A673 (cell line): ENCODE data around the gene GLRX3. TPM values are rescaled to one million over a fixed set of nuclear protein-coding genes. Genes with fewer than 3 reads are reported as not detected.

Source experiments
- BruUV-seq: library from RNA; stranded (reverse); fragments of 400-500 nt; replicated peaks from 2 replicates; lab custom pipeline; 2021; lab: Mats Ljungman, UMichigan
- CTCF ChIA-PET: fragments of 300-600 bp; sonication (Branson Sonifier 250); formaldehyde crosslinking; loops from one replicate; lab custom pipeline; 2022; ENCODE audit warnings: antibody characterized with exemption; lab: Charles Lee
- POLR2A ChIA-PET: fragments of 300-600 bp; sonication (Branson Sonifier 250); formaldehyde crosslinking; loops from one replicate; lab custom pipeline; 2022; ENCODE audit warnings: antibody characterized with exemption; ENCODE audit not compliant: low non-redundant PET; lab: Charles Lee
- DNase-seq: peaks from one replicate; pipeline ENCODE4 v3.0.0-alpha.2; 2015; ENCODE audit warnings: low spot score
- H3K27ac ChIP-seq: fragments of 200-600 bp; sonication (generic); 2 replicates; pipeline ENCODE4 v1.5.1; 2016; ENCODE audit warnings: mixed run types, low read depth, mild to moderate bottlenecking, mixed read lengths, antibody characterized with exemption, low read length; ENCODE audit not compliant: poor library complexity, severe bottlenecking
- H3K27me3 ChIP-seq: fragments of 200-600 bp; sonication (generic); replicated peaks from 2 replicates; pipeline ENCODE4 v1.6.1; 2017; ENCODE audit warnings: mixed run types, low read depth, mild to moderate bottlenecking, mixed read lengths, antibody characterized with exemption, low read length; ENCODE audit not compliant: insufficient read depth, poor library complexity
- H3K36me3 ChIP-seq: fragments of 200-600 bp; sonication (generic); 2 replicates; pipeline ENCODE4 v1.6.1; 2016; ENCODE audit warnings: mixed run types, mild to moderate bottlenecking, mixed read lengths, antibody characterized with exemption, low read length; ENCODE audit not compliant: insufficient read depth, poor library complexity, severe bottlenecking
- H3K4me1 ChIP-seq: fragments of 200-600 bp; sonication (generic); 2 replicates; pipeline ENCODE4 v1.6.1; 2017; ENCODE audit warnings: mixed run types, mild to moderate bottlenecking, mixed read lengths, antibody characterized with exemption, low read length; ENCODE audit not compliant: insufficient read depth, poor library complexity, severe bottlenecking
- H3K4me3 ChIP-seq: fragments of 200-600 bp; sonication (generic); 2 replicates; pipeline ENCODE4 v1.5.1; 2016; ENCODE audit warnings: low read depth, mixed run types, mild to moderate bottlenecking, mixed read lengths, low read length; ENCODE audit not compliant: poor library complexity, severe bottlenecking
- H3K9me3 ChIP-seq: fragments of 200-600 bp; sonication (generic); 2 replicates; pipeline ENCODE4 v1.6.1; 2016; ENCODE audit warnings: mixed run types, low read depth, mild to moderate bottlenecking, mixed read lengths, antibody characterized with exemption, low read length; ENCODE audit not compliant: poor library complexity, severe bottlenecking
- CTCF ChIP-seq: fragments of 300-800, 200-600 bp; sonication (generic); conservative IDR thresholded peaks from 2 replicates; pipeline ENCODE4 v1.5.1; 2017; ENCODE audit warnings: low read depth, mild to moderate bottlenecking, antibody characterized with exemption, low read length, moderate library complexity, mixed read lengths
- EZH2 ChIP-seq: fragments of 200-600 bp; sonication (generic); IDR thresholded peaks from 2 replicates; pipeline ENCODE4 v1.6.1; 2017; ENCODE audit warnings: borderline replicate concordance, low read depth, mild to moderate bottlenecking, mixed read lengths, antibody characterized with exemption, low read length; ENCODE audit not compliant: poor library complexity, severe bottlenecking
- intact Hi-C: fragments of 100-400 bp; cut with micrococcal nuclease; formaldehyde crosslinking; loops from one replicate; pipeline ENCODE4 v1.10.0; 2022; ENCODE audit not compliant: unreplicated experiment
- total RNA-seq: library from RNA; stranded (reverse); gene quantifications from 2 replicates; pipeline ENCODE4 v1.2.3, GENCODE V29; 2021

Gene GLRX3
- total RNA-seq, 1 experiment from 2014 or later, result 197 TPM

GRCh38 chr10:130175074-130175473 lies 38.9 kb downstream of the GLRX3 start:
- Histone ChIP-seq H3K4me1 (no peaks in the 10 kb centered on the region), H3K4me3 (no peak overlapping the region), H3K36me3 (peaks cover 16% of the 10 kb centered on the region), H3K27ac (no peak overlapping the region), H3K27me3 (no peaks in the 10 kb centered on the region), H3K9me3 (no peaks in the 10 kb centered on the region)
- DNase-seq, result no peak
- no TSS peak for BruUV-seq
- CTCF ChIA-PET, result no interaction called here
- intact Hi-C loops, result loop anchor here (5.0 to 10.0 kb wide), 2 partner anchors 203 to 1910 kb away; no protein-coding TSS in a partner anchor
- TF ChIP-seq EZH2, result no peak
- no peak for TF ChIP-seq CTCF
- POLR2A ChIA-PET, result no interaction called here

GRCh38 chr10:130177250-130177649 lies 41.1 kb downstream of the GLRX3 start:
- no peaks in the 10 kb centered on the region for H3K9me3 ChIP-seq
- DNase-seq, result no peak
- H3K27me3 ChIP-seq, result no peaks in the 10 kb centered on the region
- no peak for TF ChIP-seq EZH2
- no peak for TF ChIP-seq CTCF
- H3K4me3 ChIP-seq, result no peak overlapping the region
- no TSS peak for BruUV-seq
- no peak overlapping the region for H3K27ac ChIP-seq
- H3K36me3 ChIP-seq, result peaks cover 32% of the 10 kb centered on the region
- CTCF ChIA-PET, result no interaction called here
- POLR2A ChIA-PET, result no interaction called here
- intact Hi-C loops, result loop anchor here (5.0 to 10.0 kb wide), 2 partner anchors 205 to 1912 kb away; no protein-coding TSS in a partner anchor
- H3K4me1 ChIP-seq, result no peaks in the 10 kb centered on the region

GRCh38 chr10:130179640-130180039 lies 43.4 kb downstream of the GLRX3 start:
- Histone ChIP-seq H3K27me3 (no peaks in the 10 kb centered on the region), H3K36me3 (peaks cover 43% of the 10 kb centered on the region), H3K27ac (no peak overlapping the region), H3K4me3 (no peak overlapping the region), H3K9me3 (no peaks in the 10 kb centered on the region), H3K4me1 (no peaks in the 10 kb centered on the region)
- no peak for TF ChIP-seq EZH2
- peak; percentile 67 for TF ChIP-seq CTCF
- ChIA-PET POLR2A (no interaction called here), CTCF (interaction anchor here (0.7 kb wide), 1 partner anchor 349 kb away, joined by 4 read pairs; no protein-coding TSS in a partner anchor)
- no TSS peak for BruUV-seq
- DNase-seq, result peak; percentile 84
- intact Hi-C loops, result loop anchor here (5.0 to 10.0 kb wide), 2 partner anchors 207 to 1915 kb away; no protein-coding TSS in a partner anchor
